Fibroblast of lung (primary cell): Measurements from ENCODE around the gene KIF17. TPM values are rescaled to one million over a fixed set of nuclear protein-coding genes. Genes with fewer than 3 reads are reported as not detected.

Experiments used
- DNase-seq, 2 donors: peaks; one replicate each; pipeline versions ENCODE4 v3.0.0 to v3.0.0-alpha.2; 2010; ENCODE audit warnings: low read depth in 2 of 2
- H2AFZ ChIP-seq: 2 replicates; pipeline ENCODE4 v1.5.1; 2012; ENCODE audit warnings: low read length, control low read depth, inconsistent platforms
- H3K27ac ChIP-seq: 2 replicates; pipeline ENCODE4 v1.5.1; 2011; ENCODE audit warnings: low read length, control low read depth; ENCODE audit not compliant: insufficient read depth
- H3K27me3 ChIP-seq: 2 replicates; pipeline ENCODE4 v1.5.1; 2011; ENCODE audit warnings: mild to moderate bottlenecking, low read length; ENCODE audit not compliant: control insufficient read depth, insufficient read depth
- H3K36me3 ChIP-seq: 2 replicates; pipeline ENCODE4 v1.5.1; 2011; ENCODE audit warnings: low read length; ENCODE audit not compliant: control insufficient read depth, insufficient read depth
- H3K4me1 ChIP-seq: 2 replicates; pipeline ENCODE4 v1.5.1; 2011; ENCODE audit warnings: low read length; ENCODE audit not compliant: control insufficient read depth, insufficient read depth; ENCODE audit errors: extremely low read depth
- H3K4me2 ChIP-seq: 2 replicates; pipeline ENCODE4 v1.5.1; 2011; ENCODE audit warnings: low read length, control low read depth; ENCODE audit not compliant: insufficient read depth; ENCODE audit errors: extremely low read depth
- H3K4me3 ChIP-seq, 4 experiments: fragments of 200-600 bp in 1 of 4; sonication (generic) in 1 of 4; replicated peaks in 1 of 4; 2 replicates each; pipeline ENCODE4 v1.5.1; 2011 to 2016; ENCODE audit warnings: low read length in 4 of 4, low read depth in 3 of 4, mild to moderate bottlenecking in 3 of 4, control low read depth in 2 of 4, inconsistent platforms in 1 of 4, mixed read lengths in 1 of 4; ENCODE audit not compliant: insufficient read depth in 1 of 4; ENCODE audit errors: control extremely low read depth in 1 of 4
- H3K79me2 ChIP-seq: 2 replicates; pipeline ENCODE4 v1.5.1; 2012; ENCODE audit warnings: mild to moderate bottlenecking, low read length, inconsistent platforms; ENCODE audit not compliant: control insufficient read depth, insufficient read depth
- H3K9ac ChIP-seq: 2 replicates; pipeline ENCODE4 v1.5.1; 2011; ENCODE audit warnings: mild to moderate bottlenecking, low read length, control low read depth; ENCODE audit not compliant: insufficient read depth
- H3K9me3 ChIP-seq: 2 replicates; pipeline ENCODE4 v1.5.1; 2012; ENCODE audit warnings: low read depth, low read length; ENCODE audit not compliant: control insufficient read depth, insufficient read depth
- H4K20me1 ChIP-seq: 2 replicates; pipeline ENCODE4 v1.5.1; 2011; ENCODE audit warnings: low read length; ENCODE audit not compliant: control insufficient read depth, insufficient read depth; ENCODE audit errors: extremely low read depth
- CTCF ChIP-seq, 2 donors: IDR thresholded peaks in 1 of 2; conservative IDR thresholded peaks in 1 of 2; 1 replicate in 1 of 2; 2 replicates in 1 of 2; pipeline ENCODE4 v1.5.1; 2011 to 2012; ENCODE audit warnings: low read length in 2 of 2, control low read depth in 1 of 2, inconsistent platforms in 1 of 2, low read depth in 1 of 2, mild to moderate bottlenecking in 1 of 2
- EZH2 ChIP-seq: IDR thresholded peaks from 2 replicates; pipeline ENCODE4 v1.5.1; 2012; ENCODE audit warnings: low read length, control low read depth, mild to moderate bottlenecking; ENCODE audit errors: missing control alignments
- polyA plus RNA-seq, 2 donors: library from polyadenylated mRNA; depleted of rRNA in 1 of 2; stranded (reverse) in 1 of 2; unstranded in 1 of 2; fragments of >200 nt; gene quantifications; 2 replicates each; pipeline ENCODE4 v1.2.1, GENCODE V29; 2011 to 2012; ENCODE audit warnings: missing spikeins in 1 of 2
- total RNA-seq: library from RNA; depleted of rRNA; stranded (reverse); fragments of >200 nt; gene quantifications from 2 replicates; pipeline ENCODE4 v1.2.1, GENCODE V29; 2014

Gene KIF17
- total and polyA plus RNA-seq, 2 donors (not counting 1 experiment from before 2014, with no cell fraction given) = 1.8 to 3.0 TPM

GRCh38 chr1:20658166-20658915, 59.5 kb downstream of the KIF17 start:
- DNase-seq = no peak
- Histone ChIP-seq H3K79me2 (peaks cover 31% of the 10 kb centered on the region), H3K9me3 (no peaks in the 10 kb centered on the region)

GRCh38 chr1:20657024-20657423, 60.8 kb downstream of the KIF17 start:
- Histone ChIP-seq H4K20me1 (no peaks in the 10 kb centered on the region), H3K36me3 (peaks cover 25% of the 10 kb centered on the region), H3K4me2 (no peak overlapping the region), H3K4me1 (no peaks in the 10 kb centered on the region), H3K9me3 (no peaks in the 10 kb centered on the region), H3K9ac (no peak overlapping the region), H3K4me3 (no peak overlapping the region), H3K79me2 (peaks cover 31% of the 10 kb centered on the region), H3K27me3 (no peaks in the 10 kb centered on the region), H2AFZ (no peak overlapping the region), H3K27ac (no peak overlapping the region)
- TF ChIP-seq CTCF (conservative IDR thresholded peaks at IDR 0.05 in 1 of 2, IDR thresholded peaks at IDR 0.05 in 1 of 2; ENCODE audit: low read depth in 1 of 2, low read length in 2 of 2) (no peak), EZH2 (no peak)
- no peak for DNase-seq

More at GRCh38 chr1:20658166-20658915, 59.5 kb downstream of the KIF17 start:
- H4K20me1 ChIP-seq = no peaks in the 10 kb centered on the region
- no peaks in the 10 kb centered on the region for H3K4me1 ChIP-seq
- no peak overlapping the region for H3K4me3 ChIP-seq
- no peak overlapping the region for H3K27ac ChIP-seq
- H3K4me2 ChIP-seq = no peak overlapping the region
- no peak for TF ChIP-seq EZH2
- no peak for TF ChIP-seq CTCF (conservative IDR thresholded peaks at IDR 0.05 in 1 of 2, IDR thresholded peaks at IDR 0.05 in 1 of 2; ENCODE audit: low read depth in 1 of 2, low read length in 2 of 2)
- no peaks in the 10 kb centered on the region for H3K27me3 ChIP-seq
- H3K36me3 ChIP-seq = peaks cover 19% of the 10 kb centered on the region
- H2AFZ ChIP-seq = no peak overlapping the region
- no peak overlapping the region for H3K9ac ChIP-seq

GRCh38 chr1:20654104-20654690, 63.6 kb downstream of the KIF17 start:
- DNase-seq = peak in 1 of 2 donors; percentile 11
- Histone ChIP-seq H3K4me2 (no peak overlapping the region), H2AFZ (no peak overlapping the region), H3K9me3 (no peaks in the 10 kb centered on the region), H4K20me1 (no peaks in the 10 kb centered on the region), H3K4me3 (no peak overlapping the region), H3K36me3 (peaks cover 27% of the 10 kb centered on the region), H3K27ac (no peak overlapping the region), H3K9ac (no peak overlapping the region), H3K79me2 (peaks cover 11% of the 10 kb centered on the region), H3K4me1 (no peaks in the 10 kb centered on the region), H3K27me3 (no peaks in the 10 kb centered on the region)
- TF ChIP-seq CTCF (conservative IDR thresholded peaks at IDR 0.05 in 1 of 2, IDR thresholded peaks at IDR 0.05 in 1 of 2; ENCODE audit: low read depth in 1 of 2, low read length in 2 of 2) = peak in 1 of 2 donors; percentile 6
- no peak for TF ChIP-seq EZH2
